DOHH2 (cell line): Measurements from ENCODE around the gene AKAP11.

ENCODE experiments used
- H3F3A ChIP-seq: fragments of 200-600 bp; sonication (generic), shearing (Covaris generic); 2 replicates; pipeline ENCODE4 v1.6.0; 2016; ENCODE audit warnings: antibody characterized with exemption, mild to moderate bottlenecking; ENCODE audit not compliant: control insufficient read depth, insufficient read depth
- H3K27ac ChIP-seq: fragments of 200-600 bp; sonication (generic); 2 replicates; pipeline ENCODE4 v1.5.1; 2014; ENCODE audit warnings: low read depth, mild to moderate bottlenecking, low read length, moderate library complexity
- H3K27me3 ChIP-seq: fragments of 200-600 bp; sonication (generic); 2 replicates; pipeline ENCODE4 v1.6.1; 2014; ENCODE audit warnings: mild to moderate bottlenecking, low read length, mixed read lengths; ENCODE audit not compliant: control insufficient read depth
- H3K36me3 ChIP-seq: fragments of 200-600 bp; sonication (generic); 2 replicates; pipeline ENCODE4 v1.6.1; 2014; ENCODE audit warnings: mild to moderate bottlenecking, low read length, moderate library complexity, mixed read lengths; ENCODE audit not compliant: control insufficient read depth
- H3K4me1 ChIP-seq: fragments of 200-600 bp; sonication (generic); 2 replicates; pipeline ENCODE4 v1.6.1; 2014; ENCODE audit warnings: mild to moderate bottlenecking, low read length, mixed read lengths; ENCODE audit not compliant: control insufficient read depth
- H3K4me2 ChIP-seq: fragments of 200-600 bp; sonication (generic); 2 replicates; pipeline ENCODE4 v1.6.0; 2014; ENCODE audit warnings: mild to moderate bottlenecking, low read length, moderate library complexity
- H3K4me3 ChIP-seq: fragments of 200-600 bp; sonication (generic); 2 replicates; pipeline ENCODE4 v1.5.1; 2014; ENCODE audit warnings: mild to moderate bottlenecking, low read length, mixed read lengths
- H3K79me2 ChIP-seq: fragments of 200-600 bp; sonication (generic); 2 replicates; pipeline ENCODE4 v1.6.1; 2014; ENCODE audit warnings: mild to moderate bottlenecking, low read length, mixed read lengths; ENCODE audit not compliant: control insufficient read depth
- H3K9me2 ChIP-seq: fragments of 200-600 bp; sonication (generic); replicated peaks from 2 replicates; pipeline ENCODE4 v1.6.1; 2014; ENCODE audit warnings: mild to moderate bottlenecking, low read length, mixed read lengths; ENCODE audit not compliant: control insufficient read depth
- H3K9me3 ChIP-seq: fragments of 200-600 bp; sonication (generic); 2 replicates; pipeline ENCODE4 v1.6.1; 2014; ENCODE audit warnings: antibody characterized with exemption, low read length, mixed read lengths; ENCODE audit not compliant: control insufficient read depth, insufficient read depth
- H4K20me1 ChIP-seq: fragments of 200-600 bp; sonication (generic); 2 replicates; pipeline ENCODE4 v1.6.0; 2014; ENCODE audit warnings: low read depth, mild to moderate bottlenecking, antibody characterized with exemption, low read length, moderate library complexity; ENCODE audit not compliant: control insufficient read depth, insufficient read depth
- EZH2phosphoT487 ChIP-seq: fragments of 200-600 bp; sonication (generic); IDR thresholded peaks from 2 replicates; pipeline ENCODE4 v1.6.1; 2017; ENCODE audit warnings: borderline replicate concordance, mild to moderate bottlenecking, antibody characterized with exemption, low read length, moderate library complexity, mixed read lengths
- TF ChIP-seq, protein P1 (sequence below): fragments of 200-600 bp; sonication (generic); IDR thresholded peaks from one replicate; pipeline ENCODE4 v1.5.1; 2014; ENCODE audit warnings: antibody characterized with exemption, mild to moderate bottlenecking, low read depth, low read length; ENCODE audit not compliant: poor library complexity, severe bottlenecking

AKAP11 gene

DNA sequence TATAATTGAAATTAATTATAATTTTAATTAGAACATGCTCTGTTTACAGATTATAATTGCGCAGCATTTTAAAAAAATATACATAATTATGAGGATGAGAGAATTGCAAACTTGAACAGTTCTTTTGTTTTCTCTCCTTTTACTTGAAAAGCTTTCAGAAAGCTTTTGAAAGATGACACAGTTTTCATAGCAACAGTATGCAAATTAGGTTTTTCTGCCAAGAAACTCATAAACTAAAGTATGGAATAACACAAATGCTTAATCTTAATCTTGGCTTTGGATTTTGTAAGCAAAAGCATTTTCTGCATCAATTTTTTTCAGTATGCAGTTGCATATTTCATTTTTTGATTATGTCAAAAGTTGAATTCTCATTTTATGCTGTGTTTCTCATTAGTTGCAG, 32.8 kb upstream of the AKAP11 start:
- H3K9me3 ChIP-seq: no peaks in the 10 kb centered on the region
- TF ChIP-seq, protein P1, sequence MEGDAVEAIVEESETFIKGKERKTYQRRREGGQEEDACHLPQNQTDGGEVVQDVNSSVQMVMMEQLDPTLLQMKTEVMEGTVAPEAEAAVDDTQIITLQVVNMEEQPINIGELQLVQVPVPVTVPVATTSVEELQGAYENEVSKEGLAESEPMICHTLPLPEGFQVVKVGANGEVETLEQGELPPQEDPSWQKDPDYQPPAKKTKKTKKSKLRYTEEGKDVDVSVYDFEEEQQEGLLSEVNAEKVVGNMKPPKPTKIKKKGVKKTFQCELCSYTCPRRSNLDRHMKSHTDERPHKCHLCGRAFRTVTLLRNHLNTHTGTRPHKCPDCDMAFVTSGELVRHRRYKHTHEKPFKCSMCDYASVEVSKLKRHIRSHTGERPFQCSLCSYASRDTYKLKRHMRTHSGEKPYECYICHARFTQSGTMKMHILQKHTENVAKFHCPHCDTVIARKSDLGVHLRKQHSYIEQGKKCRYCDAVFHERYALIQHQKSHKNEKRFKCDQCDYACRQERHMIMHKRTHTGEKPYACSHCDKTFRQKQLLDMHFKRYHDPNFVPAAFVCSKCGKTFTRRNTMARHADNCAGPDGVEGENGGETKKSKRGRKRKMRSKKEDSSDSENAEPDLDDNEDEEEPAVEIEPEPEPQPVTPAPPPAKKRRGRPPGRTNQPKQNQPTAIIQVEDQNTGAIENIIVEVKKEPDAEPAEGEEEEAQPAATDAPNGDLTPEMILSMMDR: no peak
- no peak for TF ChIP-seq EZH2phosphoT487
- no peaks in the 10 kb centered on the region for H3K36me3 ChIP-seq
- no peaks in the 10 kb centered on the region for H3K4me1 ChIP-seq
- no peaks in the 10 kb centered on the region for H3K27me3 ChIP-seq
- H3K79me2 ChIP-seq: no peaks in the 10 kb centered on the region
- no peak overlapping the region for H3K4me3 ChIP-seq
- H4K20me1 ChIP-seq: no peaks in the 10 kb centered on the region
- no peaks in the 10 kb centered on the region for H3F3A ChIP-seq
- no peaks in the 10 kb centered on the region for H3K9me2 ChIP-seq
- no peak overlapping the region for H3K4me2 ChIP-seq
- H3K27ac ChIP-seq: no peak overlapping the region

DNA sequence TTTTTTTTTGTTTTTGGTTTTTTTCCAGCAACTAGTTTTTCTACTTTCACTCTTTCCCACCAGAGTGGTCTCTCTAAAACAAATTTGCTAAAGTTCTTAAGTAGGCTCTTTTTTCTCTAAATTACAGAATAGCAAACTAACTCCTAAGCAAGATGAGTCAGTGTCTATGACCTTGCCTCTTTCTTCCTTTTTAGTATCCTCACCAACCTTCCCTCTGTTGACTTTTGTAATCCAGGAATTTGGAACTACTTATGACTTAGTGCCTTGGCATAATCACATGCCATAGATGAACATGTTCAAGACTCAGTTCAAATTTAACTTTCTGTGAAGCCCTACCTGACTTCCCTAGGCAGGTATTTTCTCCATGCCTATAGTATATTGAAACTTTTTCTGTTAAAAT, 32.3 kb upstream of the AKAP11 start:
- Histone ChIP-seq H3K9me3 (no peaks in the 10 kb centered on the region), H3K4me3 (no peak overlapping the region), H3K4me2 (no peak overlapping the region), H3K9me2 (no peaks in the 10 kb centered on the region), H3K27me3 (no peaks in the 10 kb centered on the region), H3K4me1 (no peaks in the 10 kb centered on the region), H3K79me2 (no peaks in the 10 kb centered on the region), H3F3A (no peaks in the 10 kb centered on the region), H4K20me1 (no peaks in the 10 kb centered on the region), H3K36me3 (no peaks in the 10 kb centered on the region), H3K27ac (no peak overlapping the region)
- no peak for TF ChIP-seq EZH2phosphoT487
- TF ChIP-seq, protein P1: no peak

DNA sequence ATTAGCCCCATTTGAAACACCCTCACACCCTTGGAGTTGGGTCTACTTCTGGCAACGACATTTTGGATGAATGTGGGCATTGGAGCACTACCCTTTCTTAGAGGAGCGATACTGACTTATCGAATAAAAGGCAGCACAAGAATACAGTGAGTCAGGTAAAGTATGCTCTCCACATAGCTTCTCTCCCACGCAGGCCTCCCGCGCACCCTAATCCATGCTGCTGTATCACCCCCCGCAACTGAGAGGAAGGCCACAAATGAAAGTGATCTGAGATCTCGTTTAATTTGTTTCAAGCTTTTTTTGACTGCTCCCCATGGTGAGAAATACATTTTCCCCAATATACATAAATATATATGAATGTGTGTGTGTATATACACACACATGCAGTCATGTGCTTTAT, 25.4 kb upstream of the AKAP11 start:
- Histone ChIP-seq H3K9me2 (no peaks in the 10 kb centered on the region), H3K36me3 (no peaks in the 10 kb centered on the region), H3K4me1 (no peaks in the 10 kb centered on the region), H3K4me2 (no peak overlapping the region), H4K20me1 (no peaks in the 10 kb centered on the region), H3K9me3 (no peaks in the 10 kb centered on the region), H3K79me2 (no peaks in the 10 kb centered on the region), H3F3A (no peaks in the 10 kb centered on the region), H3K27ac (no peak overlapping the region), H3K27me3 (no peaks in the 10 kb centered on the region), H3K4me3 (no peak overlapping the region)
- TF ChIP-seq, protein P1: no peak
- TF ChIP-seq EZH2phosphoT487: no peak

DNA sequence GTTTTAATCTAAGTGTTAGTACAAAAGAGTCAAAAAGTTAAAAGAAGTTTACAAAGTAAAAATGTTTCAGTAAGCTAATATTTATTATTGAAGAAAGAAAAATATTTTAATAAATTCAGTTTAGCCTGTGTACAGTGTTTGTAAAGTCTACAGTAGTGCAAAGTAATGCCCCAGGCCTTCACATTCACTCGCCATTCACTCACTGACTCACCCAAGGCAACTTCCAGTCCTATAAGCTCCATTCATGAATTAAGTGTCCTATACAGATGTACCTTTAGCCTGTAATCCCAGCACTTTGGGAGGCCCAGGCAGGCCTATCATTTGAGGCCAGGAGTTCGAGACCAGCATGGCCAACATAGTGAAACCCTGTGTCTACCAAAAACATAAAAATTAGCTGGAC, 24.1 kb upstream of the AKAP11 start:
- H3K27ac ChIP-seq: no peak overlapping the region
- no peaks in the 10 kb centered on the region for H3K79me2 ChIP-seq
- no peak overlapping the region for H3K4me2 ChIP-seq
- H3F3A ChIP-seq: no peaks in the 10 kb centered on the region
- no peaks in the 10 kb centered on the region for H3K27me3 ChIP-seq
- H3K4me3 ChIP-seq: no peak overlapping the region
- no peaks in the 10 kb centered on the region for H4K20me1 ChIP-seq
- H3K36me3 ChIP-seq: no peaks in the 10 kb centered on the region
- no peaks in the 10 kb centered on the region for H3K9me2 ChIP-seq
- H3K9me3 ChIP-seq: no peaks in the 10 kb centered on the region
- no peak for TF ChIP-seq EZH2phosphoT487
- TF ChIP-seq, protein P1: no peak
- H3K4me1 ChIP-seq: no peaks in the 10 kb centered on the region
